HUES48 (cell line): ENCODE data around the gene THAP7.

Experiments used
- H3K27ac ChIP-seq: one replicate; pipeline ENCODE4 v1.7.0; 2013; ENCODE audit warnings: low read depth, low read length, inconsistent platforms
- H3K27me3 ChIP-seq: 2 replicates; pipeline ENCODE4 v1.6.1; 2013; ENCODE audit warnings: mild to moderate bottlenecking, low read length; ENCODE audit not compliant: control insufficient read depth, insufficient read depth
- H3K36me3 ChIP-seq: 2 replicates; pipeline ENCODE4 v1.6.1; 2013; ENCODE audit warnings: low read length; ENCODE audit not compliant: control insufficient read depth, insufficient read depth
- H3K4me1 ChIP-seq: 2 replicates; pipeline ENCODE4 v1.6.1; 2013; ENCODE audit warnings: mild to moderate bottlenecking, low read length; ENCODE audit not compliant: control insufficient read depth, insufficient read depth
- H3K4me3 ChIP-seq: 2 replicates; pipeline ENCODE4 v1.5.1; 2013; ENCODE audit warnings: mild to moderate bottlenecking, low read depth, low read length
- H3K9ac ChIP-seq: 2 replicates; pipeline ENCODE4 v1.6.1; 2013; ENCODE audit warnings: mild to moderate bottlenecking, low read depth, low read length, moderate library complexity
- H3K9me3 ChIP-seq: 2 replicates; pipeline ENCODE4 v1.6.1; 2013; ENCODE audit warnings: low read length; ENCODE audit not compliant: control insufficient read depth, insufficient read depth

Gene THAP7

DNA sequence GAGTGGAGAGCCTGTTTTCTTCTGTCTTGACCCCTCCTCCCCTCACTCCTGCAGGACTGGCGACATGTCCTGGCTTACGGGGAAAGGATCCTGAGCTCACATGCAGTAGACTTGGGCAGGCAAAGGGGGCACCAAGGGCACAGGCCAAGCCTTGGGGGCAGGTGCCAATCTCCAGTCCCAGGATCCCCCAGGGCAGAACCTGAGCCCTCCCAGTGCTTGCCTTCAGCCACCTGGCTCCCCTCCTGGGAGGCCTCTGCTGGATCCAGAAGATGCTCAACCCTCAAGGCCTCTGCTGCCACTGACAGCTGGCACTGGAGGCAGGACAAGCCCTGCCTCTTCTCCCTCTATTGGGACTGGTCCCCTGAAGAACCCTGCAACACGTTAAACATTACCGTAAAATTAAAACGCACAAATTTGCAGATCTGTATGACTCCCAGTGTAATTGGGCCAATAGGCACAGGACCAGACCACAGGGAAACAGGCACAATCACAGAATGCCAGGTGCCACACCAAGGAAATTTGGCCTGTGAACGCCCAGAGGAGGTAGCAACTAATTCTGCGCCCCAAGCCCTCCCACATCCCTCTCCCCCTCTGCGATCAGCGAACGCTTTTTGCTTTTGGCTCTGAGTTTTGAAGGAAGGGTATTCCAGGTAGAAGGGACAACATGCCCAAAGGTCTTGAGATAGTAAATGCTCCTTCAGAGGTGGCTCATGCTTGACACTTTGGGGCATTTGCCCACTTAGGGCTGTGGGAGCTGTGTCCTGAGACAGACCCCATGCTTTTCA is 20.8 kb downstream of the THAP7 start:
- Histone ChIP-seq H3K36me3 (peaks cover 9% of the 10 kb centered on the region), H3K4me1 (peaks cover 12% of the 10 kb centered on the region; the same call in 1 of the 2 replicates), H3K9me3 (peaks cover 6% of the 10 kb centered on the region), H3K9ac (no peak overlapping the region), H3K4me3 (peak overlapping the region; percentile 84), H3K27ac (peak overlapping the region; percentile 36), H3K27me3 (peaks cover 28% of the 10 kb centered on the region)

DNA sequence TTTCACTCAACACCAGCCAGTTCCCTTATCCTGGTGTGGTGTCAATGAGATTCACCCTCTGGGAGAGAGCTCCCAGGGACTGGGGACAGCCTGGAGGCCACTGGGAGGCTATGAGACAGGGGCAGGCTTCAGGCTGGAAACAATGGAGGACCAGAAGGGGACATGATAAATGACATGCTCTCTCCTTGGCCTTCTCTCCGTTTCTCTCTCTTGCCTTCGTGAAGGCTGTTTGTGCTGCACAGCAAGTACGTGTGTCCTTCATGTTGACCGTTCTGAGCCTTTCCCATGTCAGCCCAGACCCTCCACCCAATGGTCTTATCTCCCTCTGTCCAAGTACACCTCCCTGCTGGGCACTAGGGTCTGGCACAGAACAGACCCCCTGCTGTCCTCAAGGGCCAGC is 21.4 kb downstream of the THAP7 start:
- no peak overlapping the region for H3K27ac ChIP-seq
- H3K4me1 ChIP-seq, result peaks cover 12% of the 10 kb centered on the region; the same call in 1 of the 2 replicates
- no peak overlapping the region for H3K4me3 ChIP-seq
- H3K36me3 ChIP-seq, result peaks cover 4% of the 10 kb centered on the region; the same call in 1 of the 2 replicates
- H3K27me3 ChIP-seq, result peaks cover 28% of the 10 kb centered on the region
- no peak overlapping the region for H3K9ac ChIP-seq
- H3K9me3 ChIP-seq, result peaks cover 6% of the 10 kb centered on the region

DNA sequence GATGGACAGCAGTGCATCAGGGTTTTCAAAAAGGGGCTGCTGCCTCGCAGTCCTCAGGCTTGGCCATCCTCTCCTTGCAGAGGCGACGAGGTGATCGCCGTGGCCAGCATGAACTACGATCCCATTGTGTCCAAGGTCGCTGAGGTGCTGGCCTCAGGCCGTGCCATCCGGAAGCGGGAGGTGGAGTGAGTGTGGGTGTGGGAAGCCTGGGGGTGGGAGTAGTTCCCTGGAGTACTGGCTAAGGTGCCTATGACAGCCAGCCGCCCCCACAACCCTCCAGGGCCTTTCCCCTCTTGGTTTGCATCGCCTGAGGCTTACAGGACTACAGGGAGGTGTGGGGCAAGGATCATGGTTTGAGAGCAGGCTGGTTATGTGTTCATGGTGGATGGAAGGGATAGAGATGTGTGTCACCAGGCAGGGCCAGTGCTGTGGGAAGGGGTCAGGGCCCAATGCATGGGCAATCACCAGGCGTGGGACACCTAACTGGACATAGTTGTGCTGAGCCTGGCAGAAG is 21.9 kb downstream of the THAP7 start:
- Histone ChIP-seq H3K9me3 (peaks cover 6% of the 10 kb centered on the region), H3K27ac (peak overlapping the region; percentile 59), H3K4me3 (peak overlapping the region; percentile 49; the same call in 1 of the 2 replicates), H3K36me3 (peaks cover 4% of the 10 kb centered on the region; the same call in 1 of the 2 replicates), H3K27me3 (peaks cover 28% of the 10 kb centered on the region), H3K4me1 (peaks cover 12% of the 10 kb centered on the region; the same call in 1 of the 2 replicates), H3K9ac (peak overlapping the region; percentile 52; the same call in 1 of the 2 replicates)

DNA sequence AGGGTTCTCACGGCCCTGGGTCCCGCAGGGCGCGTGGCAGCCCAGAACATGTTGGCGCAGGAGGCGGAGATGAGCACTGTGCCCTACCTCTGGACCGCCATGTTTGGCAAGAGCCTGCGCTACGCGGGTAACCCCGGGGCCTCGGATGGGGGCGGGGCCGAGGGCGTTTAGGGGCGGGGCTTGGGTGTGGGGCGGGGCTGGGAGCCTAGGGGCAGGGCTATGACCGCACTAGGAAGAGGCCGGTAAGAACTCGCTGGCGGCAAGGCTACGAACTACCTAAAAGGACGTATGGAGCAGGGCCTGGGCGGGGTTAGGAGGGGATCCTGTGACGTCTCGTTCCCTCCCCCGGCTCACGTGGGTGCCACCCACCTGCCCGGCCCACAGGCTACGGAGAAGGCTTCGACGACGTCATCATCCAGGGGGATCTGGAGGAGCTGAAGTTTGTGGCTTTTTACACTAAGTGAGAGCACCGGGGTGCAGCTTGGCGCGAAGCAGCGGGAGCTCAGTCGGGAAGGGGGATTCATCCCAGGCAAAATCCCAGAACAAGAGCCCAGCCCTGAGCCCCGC is 22.6 kb downstream of the THAP7 start:
- H3K36me3 ChIP-seq, result peaks cover 4% of the 10 kb centered on the region; the same call in 1 of the 2 replicates
- peaks cover 6% of the 10 kb centered on the region for H3K9me3 ChIP-seq
- H3K4me3 ChIP-seq, result peak overlapping the region; percentile 49; the same call in 1 of the 2 replicates
- H3K4me1 ChIP-seq, result peaks cover 12% of the 10 kb centered on the region; the same call in 1 of the 2 replicates
- H3K27me3 ChIP-seq, result peaks cover 33% of the 10 kb centered on the region
- peak overlapping the region; percentile 52; the same call in 1 of the 2 replicates for H3K9ac ChIP-seq
- peak overlapping the region; percentile 59 for H3K27ac ChIP-seq

DNA sequence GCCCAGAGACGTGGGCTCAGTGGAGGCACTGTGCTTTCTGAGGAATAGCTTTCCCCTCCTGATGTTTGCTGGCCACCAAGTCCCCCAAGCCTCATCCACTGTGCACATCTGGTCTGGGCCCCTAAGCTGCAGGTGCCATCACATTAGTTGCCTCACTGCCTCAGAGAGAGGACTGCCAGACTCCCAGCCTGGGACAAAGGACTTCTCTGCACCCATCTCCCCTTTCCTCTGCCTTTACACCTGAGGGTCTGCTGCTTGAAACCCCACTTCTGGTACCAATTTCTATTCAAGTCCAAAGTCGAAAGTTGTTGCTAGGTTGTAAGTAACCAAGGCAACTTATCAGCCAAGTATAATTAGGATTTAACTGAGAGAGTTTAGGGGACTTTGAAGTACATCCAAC is 23.5 kb downstream of the THAP7 start:
- peaks cover 6% of the 10 kb centered on the region for H3K9me3 ChIP-seq
- no peak overlapping the region for H3K4me3 ChIP-seq
- H3K36me3 ChIP-seq, result no peaks in the 10 kb centered on the region
- no peak overlapping the region for H3K9ac ChIP-seq
- H3K27me3 ChIP-seq, result peaks cover 34% of the 10 kb centered on the region
- no peak overlapping the region for H3K27ac ChIP-seq
- H3K4me1 ChIP-seq, result peaks cover 12% of the 10 kb centered on the region; the same call in 1 of the 2 replicates

DNA sequence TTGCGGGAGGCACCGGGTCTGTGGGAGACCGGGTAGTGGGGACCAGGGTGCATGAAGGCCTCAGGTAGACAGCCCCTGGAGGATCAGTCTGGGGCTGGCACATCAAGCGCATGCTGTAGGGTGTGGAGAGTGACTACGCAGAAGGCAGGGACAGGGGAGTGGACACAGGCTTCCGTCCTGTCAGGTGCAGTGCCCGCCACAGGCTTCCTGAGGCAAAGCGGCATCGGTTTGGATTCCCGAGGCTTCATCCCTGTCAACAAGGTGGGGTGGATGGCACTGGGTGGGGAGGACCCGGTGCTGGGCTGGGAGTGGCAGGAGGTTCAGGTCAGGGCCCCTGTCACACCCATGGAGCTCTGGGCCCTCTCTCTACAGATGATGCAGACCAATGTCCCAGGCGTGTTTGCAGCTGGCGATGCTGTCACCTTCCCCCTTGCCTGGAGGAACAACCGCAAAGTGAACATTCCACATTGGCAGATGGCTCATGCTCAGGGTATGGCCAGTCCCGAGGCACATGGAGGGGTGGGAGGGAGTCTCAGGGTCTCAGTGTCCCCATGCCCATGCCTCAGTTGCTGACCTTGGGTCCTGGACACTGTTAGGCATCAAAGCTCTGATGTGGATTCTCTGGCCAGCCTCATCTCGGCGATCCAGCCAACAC is 24.3 kb downstream of the THAP7 start:
- H3K4me1 ChIP-seq, result peaks cover 12% of the 10 kb centered on the region; the same call in 1 of the 2 replicates
- no peak overlapping the region for H3K27ac ChIP-seq
- peaks cover 6% of the 10 kb centered on the region for H3K9me3 ChIP-seq
- H3K4me3 ChIP-seq, result no peak overlapping the region
- H3K36me3 ChIP-seq, result no peaks in the 10 kb centered on the region
- H3K27me3 ChIP-seq, result peaks cover 30% of the 10 kb centered on the region
- H3K9ac ChIP-seq, result no peak overlapping the region

DNA sequence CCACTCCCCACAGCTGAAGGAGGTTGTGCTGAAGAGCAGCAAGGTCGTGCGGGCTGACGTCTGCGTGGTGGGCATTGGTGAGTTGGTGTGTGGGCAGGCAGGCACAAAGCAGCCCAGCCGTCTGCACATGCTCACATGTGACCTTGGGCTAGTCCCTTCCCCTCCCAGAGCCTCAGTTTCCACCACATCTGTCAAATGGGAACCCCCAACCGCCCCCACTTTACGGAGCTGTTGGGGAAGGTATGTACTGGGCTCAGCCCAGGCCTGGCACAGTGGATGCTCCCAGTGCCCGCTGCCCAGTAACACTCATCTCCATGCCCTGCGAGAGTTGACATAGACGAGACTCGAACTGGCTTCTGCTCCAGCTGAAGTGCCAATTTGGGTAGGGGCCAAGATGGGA is 24.9 kb downstream of the THAP7 start:
- no peak overlapping the region for H3K4me3 ChIP-seq
- peaks cover 12% of the 10 kb centered on the region; the same call in 1 of the 2 replicates for H3K4me1 ChIP-seq
- peaks cover 32% of the 10 kb centered on the region for H3K27me3 ChIP-seq
- H3K27ac ChIP-seq, result no peak overlapping the region
- H3K36me3 ChIP-seq, result no peaks in the 10 kb centered on the region
- H3K9ac ChIP-seq, result no peak overlapping the region
- peaks cover 6% of the 10 kb centered on the region for H3K9me3 ChIP-seq

DNA sequence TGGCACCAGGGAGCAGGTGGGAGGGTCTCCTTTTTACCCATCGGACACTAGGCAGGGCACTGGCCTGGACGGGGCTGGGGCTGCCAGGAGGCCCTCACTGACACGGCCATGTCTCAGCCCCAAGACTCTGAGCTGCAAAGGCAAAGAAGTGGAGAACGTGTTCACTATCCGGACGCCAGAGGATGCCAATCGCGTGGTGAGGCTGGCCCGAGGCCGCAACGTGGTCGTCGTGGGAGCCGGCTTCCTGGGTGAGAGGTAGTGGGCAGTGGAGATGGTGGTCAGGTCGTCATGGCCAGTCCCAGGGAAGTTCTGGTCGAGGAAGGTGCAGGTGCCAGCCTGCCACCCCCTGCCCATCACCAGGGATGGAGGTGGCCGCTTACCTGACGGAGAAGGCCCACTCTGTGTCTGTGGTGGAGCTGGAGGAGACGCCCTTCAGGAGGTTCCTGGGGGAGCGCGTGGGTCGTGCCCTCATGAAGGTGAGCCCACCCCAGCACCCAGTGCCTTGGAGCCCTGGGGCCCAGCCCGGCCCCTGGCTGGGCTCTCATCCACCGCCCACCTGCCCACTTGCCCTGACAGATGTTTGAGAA is 25.5 kb downstream of the THAP7 start:
- H3K9me3 ChIP-seq, result peaks cover 6% of the 10 kb centered on the region
- H3K36me3 ChIP-seq, result no peaks in the 10 kb centered on the region
- H3K4me3 ChIP-seq, result no peak overlapping the region
- H3K27me3 ChIP-seq, result peaks cover 37% of the 10 kb centered on the region
- H3K9ac ChIP-seq, result no peak overlapping the region
- H3K27ac ChIP-seq, result no peak overlapping the region
- peaks cover 10% of the 10 kb centered on the region; the same call in 1 of the 2 replicates for H3K4me1 ChIP-seq

DNA sequence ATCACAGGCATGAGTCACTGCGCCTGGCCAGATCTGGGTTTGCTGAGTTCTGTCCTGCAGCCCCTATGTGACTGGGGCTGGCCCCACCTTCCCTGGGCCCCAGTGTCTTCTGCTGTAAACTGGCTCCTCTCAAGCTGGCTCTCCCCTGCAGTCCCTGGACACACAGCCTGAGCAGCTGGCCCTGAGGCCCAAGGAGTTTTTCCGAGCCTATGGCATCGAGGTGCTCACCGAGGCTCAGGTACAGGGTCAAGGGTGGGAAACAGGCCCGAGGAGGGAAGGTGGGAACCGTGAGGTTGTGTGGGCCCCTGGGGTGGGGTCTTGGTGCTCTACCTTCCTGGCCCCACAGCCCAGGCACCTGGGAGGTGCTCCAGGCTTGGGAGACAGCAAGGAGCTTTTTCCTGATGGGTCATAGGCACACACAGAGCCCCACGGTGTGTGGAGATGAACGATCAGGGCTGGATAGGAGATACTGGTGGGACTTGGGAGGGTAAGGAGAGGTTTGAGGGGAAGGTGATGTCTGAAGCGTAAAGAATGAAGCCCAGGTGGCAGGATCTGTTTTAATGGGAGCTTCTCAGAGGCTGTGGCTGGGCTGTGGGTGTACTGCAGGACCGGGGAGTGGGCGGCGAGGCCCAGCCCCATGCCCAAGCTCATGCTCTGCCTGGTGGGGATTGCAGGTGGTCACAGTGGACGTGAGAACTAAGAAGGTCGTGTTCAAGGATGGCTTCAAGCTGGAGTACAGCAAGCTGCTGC is 26.2 kb downstream of the THAP7 start:
- Histone ChIP-seq H3K27me3 (peaks cover 41% of the 10 kb centered on the region), H3K36me3 (no peaks in the 10 kb centered on the region), H3K9me3 (peaks cover 6% of the 10 kb centered on the region), H3K4me1 (peaks cover 7% of the 10 kb centered on the region; the same call in 1 of the 2 replicates), H3K4me3 (no peak overlapping the region), H3K27ac (no peak overlapping the region), H3K9ac (no peak overlapping the region)
